Naive thymus-derived CD8-positive, alpha-beta T cell (primary cell): Measurements from ENCODE around the gene SUSD6. TPM values are rescaled to one million over a fixed set of nuclear protein-coding genes. Genes with fewer than 3 reads are reported as not detected.

Experiments used
- ATAC-seq, 2 donors: fragments of 150-1000 bp; cut with Tn5 transposase in 1 of 2; sonication (Bioruptor Pico), chemical (Tn5 transposase) in 1 of 2; 1 replicate in 1 of 2; 2 replicates in 1 of 2; pipeline ENCODE4 v1.10.0; 2021; ENCODE audit warnings: mild to moderate bottlenecking in 2 of 2, moderate library complexity in 2 of 2
- POLR2A ChIA-PET: fragments of 350-600 bp; sonication (Branson Sonifier 250); formaldehyde crosslinking; loops from one replicate; lab custom pipeline; 2021; ENCODE audit warnings: antibody characterized with exemption; lab: Charles Lee
- DNase-seq, 10 donors: peaks; one replicate each; pipeline versions ENCODE4 v3.0.0 to v3.0.0-alpha.2; 2020 to 2022
- H3K27ac Mint-ChIP-seq, 10 donors: one replicate each; pipeline ENCODE4 v1.8.0; 2020 to 2022; ENCODE audit warnings: mild to moderate bottlenecking in 10 of 10, mixed read lengths in 10 of 10, moderate library complexity in 4 of 10, inconsistent platforms in 1 of 10
- H3K27me3 Mint-ChIP-seq, 5 donors: one replicate each; pipeline ENCODE4 v1.8.0; 2021 to 2022; ENCODE audit warnings: mixed read lengths in 5 of 5
- H3K36me3 Mint-ChIP-seq, 3 donors: one replicate each; pipeline ENCODE4 v1.8.0; 2020 to 2022; ENCODE audit warnings: mixed read lengths in 3 of 3, mild to moderate bottlenecking in 2 of 3, inconsistent platforms in 1 of 3
- H3K4me1 Mint-ChIP-seq, 4 donors: one replicate each; pipeline ENCODE4 v1.8.0; 2021 to 2022; ENCODE audit warnings: mixed read lengths in 4 of 4
- H3K4me3 Mint-ChIP-seq, 10 donors: one replicate each; pipeline ENCODE4 v1.8.0; 2020 to 2022; ENCODE audit warnings: mild to moderate bottlenecking in 10 of 10, mixed read lengths in 10 of 10, moderate library complexity in 6 of 10, inconsistent platforms in 1 of 10
- H3K9me3 Mint-ChIP-seq, 9 donors: one replicate each; pipeline ENCODE4 v1.8.0; 2020 to 2022; ENCODE audit warnings: mixed read lengths in 9 of 9, mild to moderate bottlenecking in 3 of 9, inconsistent platforms in 1 of 9, moderate library complexity in 1 of 9
- polyA plus RNA-seq, 3 donors: library from polyadenylated mRNA; unstranded; fragments of 300-500 nt; fragmentation: Illumina TruSeq; gene quantifications; one replicate each; pipeline ENCODE4 v1.2.3, GENCODE V29; 2021
- total RNA-seq, 8 experiments: library from RNA in 2 of 8; stranded (reverse) in 2 of 8; gene quantifications; one replicate each; pipeline ENCODE4 v1.2.3 and lab custom pipeline; 2021 to 2026

The SUSD6 gene
- total and polyA plus RNA-seq, 5 experiments from 2014 or later: 4.5 to 38.8 (median 6.8) TPM

DNA sequence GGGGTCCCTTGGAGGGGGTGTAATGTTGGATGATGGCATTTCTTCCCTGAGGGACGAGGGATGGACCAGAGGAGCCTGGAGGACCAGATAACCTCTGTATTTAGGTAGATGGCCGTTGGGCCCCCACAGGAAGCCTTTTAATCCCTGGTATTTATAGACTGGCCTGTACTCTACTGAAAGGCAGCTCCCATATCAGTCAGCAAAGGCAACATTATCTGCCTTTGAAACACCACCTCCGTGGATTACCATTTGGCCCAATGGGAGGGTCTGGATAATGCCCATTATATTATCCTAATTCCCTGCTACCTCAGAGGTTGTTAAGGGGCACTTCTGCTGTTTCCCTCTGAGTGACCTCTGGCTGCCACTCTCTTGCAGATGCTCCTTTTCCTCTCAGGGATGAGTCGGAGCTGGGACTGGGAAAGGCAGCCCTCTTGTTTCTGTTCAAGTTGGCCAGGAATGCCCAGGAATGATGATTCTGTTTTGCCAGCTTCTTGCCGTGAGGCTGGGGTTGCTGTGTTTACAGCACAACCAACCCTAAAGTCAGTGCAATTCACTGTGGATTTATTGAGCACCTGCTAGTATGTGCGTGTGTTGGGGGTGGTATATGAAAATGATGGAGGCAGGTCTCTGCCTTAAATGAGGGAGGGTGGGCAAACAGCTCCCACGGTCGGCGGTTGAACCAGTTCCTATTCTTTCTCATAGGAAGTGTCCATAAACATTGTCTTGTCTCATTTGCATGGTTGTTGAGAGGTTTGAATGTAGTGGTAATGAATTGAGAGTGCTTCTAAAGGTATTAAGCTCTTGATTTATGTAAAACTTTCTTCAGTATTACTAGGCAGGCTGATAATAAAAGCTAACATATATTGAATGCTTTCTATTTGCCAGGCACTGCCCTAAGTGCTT, 18.1 kb downstream of the SUSD6 start:
- POLR2A ChIA-PET: interaction anchor here (0.5 to 1.4 kb wide), 3 partner anchors 11 to 156 kb away, joined by 3 to 5 read pairs (median 5); no protein-coding TSS in a partner anchor
- ATAC-seq: no peak
- no peaks in the 10 kb centered on the region for H3K9me3 Mint-ChIP-seq
- H3K4me3 Mint-ChIP-seq: peak overlapping the region in 6 of 10 donors; percentile 1 to 68 (median 34)
- DNase-seq: no peak
- peaks cover 59 to 97% (median 95%) of the 10 kb centered on the region in 4 donors for H3K4me1 Mint-ChIP-seq
- H3K36me3 Mint-ChIP-seq: peaks cover 0 to 3% (median 0%) of the 10 kb centered on the region in 3 donors
- H3K27me3 Mint-ChIP-seq: no peaks in the 10 kb centered on the region
- H3K27ac Mint-ChIP-seq: peak overlapping the region in 9 of 10 donors; percentile 23 to 90 (median 56)

DNA sequence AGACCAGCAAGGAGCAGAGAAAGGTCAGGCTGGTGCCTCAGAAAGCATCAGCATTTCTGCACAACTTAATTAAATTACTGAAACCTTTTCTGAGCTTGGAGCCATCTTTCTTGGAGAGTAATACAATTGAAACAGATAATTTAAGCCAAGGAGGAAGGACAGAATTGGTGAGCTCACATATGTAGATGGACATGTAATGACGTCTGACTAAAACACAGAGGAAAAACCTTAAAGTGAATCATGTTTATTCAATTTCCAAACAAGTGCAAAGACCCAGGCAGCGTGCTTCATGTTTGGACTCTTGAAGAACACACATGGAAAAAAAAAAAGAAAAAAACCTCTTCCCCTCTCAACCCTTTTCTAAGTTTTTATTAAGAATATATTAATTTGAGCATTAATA, 19.0 kb downstream of the SUSD6 start:
- Mint-ChIP-seq H3K4me3 (peak overlapping the region in 6 of 10 donors; percentile 6 to 68 (median 39)), H3K27ac (peak overlapping the region in 9 of 10 donors; percentile 14 to 90 (median 49)), H3K4me1 (peaks cover 58 to 98% (median 95%) of the 10 kb centered on the region in 4 donors), H3K9me3 (no peaks in the 10 kb centered on the region), H3K36me3 (peaks cover 0 to 3% (median 0%) of the 10 kb centered on the region in 3 donors), H3K27me3 (no peaks in the 10 kb centered on the region)
- no peak for ATAC-seq
- no peak for DNase-seq
- POLR2A ChIA-PET: interaction anchor here (1.4 kb wide), 1 partner anchor 12 kb away, joined by 5 read pairs; no protein-coding TSS in a partner anchor

DNA sequence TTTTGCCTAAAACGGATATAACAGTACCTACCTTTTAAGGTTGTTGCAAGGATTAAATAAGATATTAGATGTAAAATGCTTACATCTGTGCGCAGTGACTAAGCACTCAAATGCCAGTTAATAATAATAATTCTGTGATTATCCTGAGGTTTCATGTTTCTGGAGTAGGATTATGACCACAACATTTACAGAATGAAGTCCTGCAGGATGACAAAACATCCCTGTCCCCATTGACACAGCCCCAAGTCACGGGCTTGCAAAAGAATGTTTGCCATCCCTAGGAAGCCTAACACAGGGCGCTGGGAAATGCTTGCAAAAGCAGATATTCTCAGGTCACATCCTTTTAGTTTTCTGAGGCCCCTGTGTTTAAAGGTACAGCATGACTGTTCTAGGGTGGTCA, 20.1 kb downstream of the SUSD6 start:
- Mint-ChIP-seq H3K27ac (peak overlapping the region in 4 of 10 donors; percentile 44 to 91 (median 47)), H3K9me3 (no peaks in the 10 kb centered on the region), H3K4me1 (peaks cover 59 to 98% (median 95%) of the 10 kb centered on the region in 4 donors), H3K4me3 (no peak overlapping the region), H3K27me3 (no peaks in the 10 kb centered on the region), H3K36me3 (peaks cover 0 to 3% (median 0%) of the 10 kb centered on the region in 3 donors)
- ATAC-seq (no peak), DNase-seq (no peak)
- POLR2A ChIA-PET: no interaction called here

GRCh38 chr14:69632164-69632563, 20.8 kb downstream of the SUSD6 start:
- Mint-ChIP-seq H3K36me3 (peaks cover 0 to 3% (median 0%) of the 10 kb centered on the region in 3 donors), H3K27ac (peak overlapping the region in 6 of 10 donors; percentile 19 to 91 (median 42)), H3K9me3 (no peaks in the 10 kb centered on the region), H3K4me3 (no peak overlapping the region), H3K27me3 (no peaks in the 10 kb centered on the region), H3K4me1 (peaks cover 60 to 98% (median 95%) of the 10 kb centered on the region in 4 donors)
- POLR2A ChIA-PET: interaction anchor here (0.7 to 0.8 kb wide), 2 partner anchors 14 to 23 kb away, joined by 3 to 5 read pairs; no protein-coding TSS in a partner anchor
- ATAC-seq: no peak
- DNase-seq: no peak

- Mint-ChIP-seq H3K27me3 (no peaks in the 10 kb centered on the region), H3K4me1 (peaks cover 64 to 100% (median 98%) of the 10 kb centered on the region in 4 donors), H3K4me3 (peak overlapping the region in 2 of 10 donors; percentile 22 to 29), H3K27ac (peak overlapping the region in 9 of 10 donors; percentile 15 to 91 (median 37)), H3K36me3 (peaks cover 0 to 3% (median 0%) of the 10 kb centered on the region in 3 donors), H3K9me3 (no peaks in the 10 kb centered on the region)
- POLR2A ChIA-PET: interaction anchor here (0.7 to 0.8 kb wide), 2 partner anchors 13 to 24 kb away, joined by 3 to 5 read pairs; no protein-coding TSS in a partner anchor
- DNase-seq (no peak), ATAC-seq (no peak)
These were observed 21.3 kb downstream of the SUSD6 start for GRCh38 chr14:69632593-69633151.

- ATAC-seq (no peak), DNase-seq (no peak)
- H3K4me3 Mint-ChIP-seq: no peak overlapping the region
- no peaks in the 10 kb centered on the region for H3K27me3 Mint-ChIP-seq
- H3K27ac Mint-ChIP-seq: peak overlapping the region in 7 of 10 donors; percentile 19 to 91 (median 64)
- peaks cover 0 to 3% (median 0%) of the 10 kb centered on the region in 3 donors for H3K36me3 Mint-ChIP-seq
- POLR2A ChIA-PET: no interaction called here
- H3K9me3 Mint-ChIP-seq: no peaks in the 10 kb centered on the region
- H3K4me1 Mint-ChIP-seq: peaks cover 68 to 100% (median 98%) of the 10 kb centered on the region in 4 donors
These were observed 21.8 kb downstream of the SUSD6 start for GRCh38 chr14:69633238-69633637.

- Mint-ChIP-seq H3K4me3 (peak overlapping the region; percentile 20 to 82 (median 59)), H3K36me3 (peaks cover 3 to 7% (median 6%) of the 10 kb centered on the region in 3 donors), H3K4me1 (peaks cover 59 to 96% (median 90%) of the 10 kb centered on the region in 4 donors), H3K27me3 (no peaks in the 10 kb centered on the region), H3K9me3 (peaks cover 0 to 5% (median 2%) of the 10 kb centered on the region in 9 donors), H3K27ac (peak overlapping the region; percentile 86 to 96 (median 91))
- DNase-seq (peak in 1 of 10 donors; percentile 16), ATAC-seq (peak; percentile 54 to 70)
- POLR2A ChIA-PET: interaction anchor here (0.6 to 1.9 kb wide), 8 partner anchors 9 to 131 kb away, joined by 3 to 9 read pairs (median 4); partner anchors contain the start of genes SRSF5 and SUSD6
These were observed 24.7 kb downstream of the SUSD6 start for GRCh38 chr14:69635981-69636639.

GRCh38 chr14:69636718-69637480, 25.5 kb downstream of the SUSD6 start:
- H3K36me3 Mint-ChIP-seq: peaks cover 8 to 13% (median 11%) of the 10 kb centered on the region in 3 donors
- H3K4me3 Mint-ChIP-seq: peak overlapping the region; percentile 40 to 82 (median 64)
- POLR2A ChIA-PET: interaction anchor here (1.0 to 1.9 kb wide), 7 partner anchors 10 to 131 kb away, joined by 3 to 9 read pairs (median 4); partner anchors contain the start of genes SRSF5 and SUSD6
- no peak for ATAC-seq
- no peak for DNase-seq
- H3K4me1 Mint-ChIP-seq: peaks cover 60 to 94% (median 87%) of the 10 kb centered on the region in 4 donors
- peaks cover 0 to 12% (median 8%) of the 10 kb centered on the region in 9 donors for H3K9me3 Mint-ChIP-seq
- no peaks in the 10 kb centered on the region for H3K27me3 Mint-ChIP-seq
- H3K27ac Mint-ChIP-seq: peak overlapping the region; percentile 86 to 96 (median 91)

DNA sequence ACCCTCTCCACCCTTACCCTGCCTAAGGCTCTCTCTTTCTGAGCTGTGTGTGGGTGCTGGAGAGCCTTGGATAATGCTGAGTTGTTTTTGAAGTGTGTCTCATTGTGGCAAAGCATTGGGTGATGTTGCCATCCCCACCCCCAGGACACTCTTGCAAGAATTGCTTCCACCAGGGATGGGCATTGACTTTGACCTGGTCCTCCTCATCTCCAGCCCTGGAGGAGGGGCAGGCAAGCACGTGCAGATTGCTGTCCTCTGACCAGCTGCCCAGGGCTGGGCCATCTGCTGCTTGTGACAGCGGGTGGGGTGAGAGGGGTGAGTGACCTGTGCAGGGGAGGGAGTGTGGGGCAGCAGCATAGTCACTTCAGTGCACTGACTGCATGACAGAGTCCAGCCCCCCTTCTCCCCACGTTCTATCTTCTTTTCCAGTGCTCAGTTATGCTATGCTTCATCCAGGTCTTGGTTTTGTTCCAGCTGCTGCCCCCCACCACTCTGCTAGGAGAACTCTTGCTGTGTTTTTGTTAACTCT, 26.2 kb downstream of the SUSD6 start:
- Mint-ChIP-seq H3K9me3 (peaks cover 2 to 19% (median 13%) of the 10 kb centered on the region in 9 donors), H3K27me3 (no peaks in the 10 kb centered on the region), H3K4me1 (peaks cover 61 to 94% (median 87%) of the 10 kb centered on the region in 4 donors), H3K27ac (peak overlapping the region; percentile 86 to 94 (median 91)), H3K4me3 (peak overlapping the region in 9 of 10 donors; percentile 17 to 80 (median 65)), H3K36me3 (peaks cover 15 to 20% (median 18%) of the 10 kb centered on the region in 3 donors)
- POLR2A ChIA-PET: interaction anchor here (0.9 to 1.9 kb wide), 2 partner anchors 13 kb away, joined by 3 to 9 read pairs; no protein-coding TSS in a partner anchor
- ATAC-seq (no peak), DNase-seq (no peak)

- Mint-ChIP-seq H3K9me3 (peaks cover 2 to 25% (median 13%) of the 10 kb centered on the region in 9 donors), H3K27me3 (no peaks in the 10 kb centered on the region), H3K4me3 (no peak overlapping the region), H3K36me3 (peaks cover 20 to 34% (median 31%) of the 10 kb centered on the region in 3 donors), H3K4me1 (peaks cover 47 to 93% (median 86%) of the 10 kb centered on the region in 4 donors), H3K27ac (peak overlapping the region in 4 of 10 donors; percentile 27 to 61 (median 40))
- ATAC-seq: no peak
- POLR2A ChIA-PET: no interaction called here
- DNase-seq: no peak
These were observed 29.5 kb downstream of the SUSD6 start for GRCh38 chr14:69640931-69641330.
